GM12878 (cell line): Measurements from ENCODE around the gene PCBP4.

Experiments used
- BCL3 ChIP-seq: IDR thresholded peaks from 2 replicates; pipeline ENCODE4 v1.6.1; 2011; ENCODE audit warnings: borderline replicate concordance, low read depth, mild to moderate bottlenecking, moderate library complexity, low read length; ENCODE audit not compliant: insufficient read depth, poor library complexity, severe bottlenecking
- JUND ChIP-seq: IDR thresholded peaks from 2 replicates; pipeline ENCODE4 v1.6.1; 2012; ENCODE audit warnings: low read depth, mild to moderate bottlenecking, low read length, improper control_type of control experiment, moderate library complexity
- KLF5 ChIP-seq: fragments of 450-650 bp; IDR thresholded peaks from 2 replicates; pipeline ENCODE4 v1.6.1; 2014; ENCODE audit warnings: mild to moderate bottlenecking; ENCODE audit not compliant: partially characterized antibody
- MAX ChIP-seq: IDR thresholded peaks from 2 replicates; pipeline ENCODE4 v1.6.1; 2012; ENCODE audit warnings: low read depth, low read length, improper control_type of control experiment
- POLR2AphosphoS5 ChIP-seq: IDR thresholded peaks from 2 replicates; pipeline ENCODE4 v1.6.1; 2011; ENCODE audit warnings: mild to moderate bottlenecking, low read length, inconsistent platforms
- ZNF24 ChIP-seq: fragments of 450-650 bp; IDR thresholded peaks from 2 replicates; pipeline ENCODE4 v1.6.1; 2017; ENCODE audit warnings: antibody characterized with exemption, mild to moderate bottlenecking
- TF ChIP-seq, protein P1 (sequence below), 3 experiments: IDR thresholded peaks in 2 of 3; conservative IDR thresholded peaks in 1 of 3; 2 replicates each; pipeline ENCODE4 v1.5.1; 2011; ENCODE audit warnings: low read depth in 3 of 3, low read length in 3 of 3, mild to moderate bottlenecking in 3 of 3, control low read depth in 2 of 3, moderate library complexity in 2 of 3, inconsistent platforms in 1 of 3, mixed read lengths in 1 of 3; ENCODE audit not compliant: control insufficient read depth in 2 of 3, insufficient read depth in 1 of 3; ENCODE audit errors: extremely low read depth in 1 of 3

- no peak for TF ChIP-seq POLR2AphosphoS5
- TF ChIP-seq, protein P1, sequence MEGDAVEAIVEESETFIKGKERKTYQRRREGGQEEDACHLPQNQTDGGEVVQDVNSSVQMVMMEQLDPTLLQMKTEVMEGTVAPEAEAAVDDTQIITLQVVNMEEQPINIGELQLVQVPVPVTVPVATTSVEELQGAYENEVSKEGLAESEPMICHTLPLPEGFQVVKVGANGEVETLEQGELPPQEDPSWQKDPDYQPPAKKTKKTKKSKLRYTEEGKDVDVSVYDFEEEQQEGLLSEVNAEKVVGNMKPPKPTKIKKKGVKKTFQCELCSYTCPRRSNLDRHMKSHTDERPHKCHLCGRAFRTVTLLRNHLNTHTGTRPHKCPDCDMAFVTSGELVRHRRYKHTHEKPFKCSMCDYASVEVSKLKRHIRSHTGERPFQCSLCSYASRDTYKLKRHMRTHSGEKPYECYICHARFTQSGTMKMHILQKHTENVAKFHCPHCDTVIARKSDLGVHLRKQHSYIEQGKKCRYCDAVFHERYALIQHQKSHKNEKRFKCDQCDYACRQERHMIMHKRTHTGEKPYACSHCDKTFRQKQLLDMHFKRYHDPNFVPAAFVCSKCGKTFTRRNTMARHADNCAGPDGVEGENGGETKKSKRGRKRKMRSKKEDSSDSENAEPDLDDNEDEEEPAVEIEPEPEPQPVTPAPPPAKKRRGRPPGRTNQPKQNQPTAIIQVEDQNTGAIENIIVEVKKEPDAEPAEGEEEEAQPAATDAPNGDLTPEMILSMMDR (IDR thresholded peaks at IDR 0.05 in 2 of 3, conservative IDR thresholded peaks at IDR 0.05 in 1 of 3; ENCODE audit: control insufficient read depth in 2 of 3, extremely low read depth in 1 of 3, insufficient read depth in 1 of 3, low read depth in 3 of 3, low read length in 3 of 3), result no peak
- TF ChIP-seq MAX, result no peak
- no peak for TF ChIP-seq KLF5
- no peak for TF ChIP-seq BCL3
- TF ChIP-seq JUND, result no peak
- no peak for TF ChIP-seq ZNF24
Observed at GRCh38 chr3:51944451-51945021, 22.7 kb downstream of the PCBP4 start.
